ENCODE data around the gene HOXB13.
A peak's percentile ranks its signal among the peaks of the same experiment; 100 is the strongest.

Gene HOXB13

GRCh38 chr17:48725288-48726064 is 3.1 kb downstream of the HOXB13 start:
- no CpG with 5 or more reads among the region's 38 CpGs for WGBS (ENCODE audit: extremely low coverage, insufficient coverage, insufficient read length)
- H3K27ac ChIP-seq (ENCODE audit: low read depth, low read length), result no peak overlapping the region
- H3K18ac ChIP-seq (ENCODE audit: low read length), result no peak overlapping the region
- no peak overlapping the region for H4K12ac ChIP-seq (ENCODE audit: low read depth, low read length)
- H3K4ac ChIP-seq (ENCODE audit: low read depth, low read length), result no peak overlapping the region
- no peak overlapping the region for H3K9ac ChIP-seq (ENCODE audit: low read length)
- no peaks in the 10 kb centered on the region for H3K79me2 ChIP-seq (ENCODE audit: control insufficient read depth, insufficient read depth, low read length, poor library complexity)
- no peaks in the 10 kb centered on the region for H3K79me1 ChIP-seq (ENCODE audit: low read length)
- no peak overlapping the region for H2AFZ ChIP-seq (ENCODE audit: insufficient read depth, low read length, poor library complexity)
- no peak overlapping the region for H3K4me3 ChIP-seq (ENCODE audit: low read depth, low read length)
- H3K9me3 ChIP-seq (ENCODE audit: insufficient read depth, low read depth, low read length), result peaks cover 11% of the 10 kb centered on the region
- no peak for DNase-seq
- no peak overlapping the region for H4K8ac ChIP-seq (ENCODE audit: low read depth, low read length)
- peaks cover 3 to 9% of the 10 kb centered on the region in 2 experiments for H3K4me1 ChIP-seq (ENCODE audit: control insufficient read depth in 1 of 2, insufficient read depth in 2 of 2, low read length in 2 of 2)
- no peak overlapping the region for H2AK5ac ChIP-seq (ENCODE audit: low read length)
- H2BK12ac ChIP-seq (ENCODE audit: low read length), result no peak overlapping the region
- H4K91ac ChIP-seq (ENCODE audit: low read depth, low read length), result no peak overlapping the region
- no peak overlapping the region for H2BK120ac ChIP-seq (ENCODE audit: insufficient read depth, low read length, poor library complexity)
- H2BK5ac ChIP-seq (ENCODE audit: low read depth, low read length, poor library complexity), result no peak overlapping the region
- no peaks in the 10 kb centered on the region for H3K36me3 ChIP-seq (ENCODE audit: control insufficient read depth in 1 of 2, insufficient read depth in 2 of 2, low read length in 2 of 2)
- H3K27me3 ChIP-seq (ENCODE audit: insufficient read depth, low read length), result peaks cover 96% of the 10 kb centered on the region
- no peak overlapping the region for H3K14ac ChIP-seq (ENCODE audit: low read length)
- no peak overlapping the region for H3K23ac ChIP-seq (ENCODE audit: low read length)
- no peak overlapping the region for H3K4me2 ChIP-seq (ENCODE audit: low read length)

DNA sequence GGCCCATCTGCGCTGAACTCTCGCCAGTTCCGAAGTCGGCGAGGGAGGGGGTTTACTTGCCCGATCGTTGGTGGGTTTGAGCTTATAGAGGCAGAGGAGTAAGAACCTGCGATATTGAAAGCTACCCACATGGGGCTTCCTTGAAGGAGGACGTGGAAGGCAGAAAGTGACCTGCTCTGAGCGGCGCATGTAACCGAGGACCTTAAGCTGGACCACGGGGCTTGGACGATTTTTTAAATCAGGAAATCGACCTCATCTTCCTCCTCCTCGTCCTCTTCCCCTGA is 3.6 kb downstream of the HOXB13 start:
- Histone ChIP-seq H2BK12ac (ENCODE audit: low read length) (no peak overlapping the region), H3K23ac (ENCODE audit: low read length) (no peak overlapping the region), H2AFZ (ENCODE audit: insufficient read depth, low read length, poor library complexity) (no peak overlapping the region), H3K9me3 (ENCODE audit: insufficient read depth, low read depth, low read length) (peaks cover 11% of the 10 kb centered on the region), H3K18ac (ENCODE audit: low read length) (no peak overlapping the region), H3K9ac (ENCODE audit: low read length) (no peak overlapping the region), H3K79me2 (ENCODE audit: control insufficient read depth, insufficient read depth, low read length, poor library complexity) (no peaks in the 10 kb centered on the region), H3K36me3 (ENCODE audit: control insufficient read depth in 1 of 2, insufficient read depth in 2 of 2, low read length in 2 of 2) (no peaks in the 10 kb centered on the region), H2BK120ac (ENCODE audit: insufficient read depth, low read length, poor library complexity) (no peak overlapping the region), H3K4ac (ENCODE audit: low read depth, low read length) (no peak overlapping the region), H3K14ac (ENCODE audit: low read length) (no peak overlapping the region), H4K8ac (ENCODE audit: low read depth, low read length) (no peak overlapping the region), H3K79me1 (ENCODE audit: low read length) (no peaks in the 10 kb centered on the region), H3K4me2 (ENCODE audit: low read length) (no peak overlapping the region), H3K4me3 (ENCODE audit: low read depth, low read length) (peak overlapping the region; percentile 35), H3K4me1 (ENCODE audit: control insufficient read depth in 1 of 2, insufficient read depth in 2 of 2, low read length in 2 of 2) (peaks cover 3 to 9% of the 10 kb centered on the region in 2 experiments), H3K27me3 (ENCODE audit: insufficient read depth, low read length) (peaks cover 96% of the 10 kb centered on the region), H2BK5ac (ENCODE audit: low read depth, low read length, poor library complexity) (no peak overlapping the region), H2AK5ac (ENCODE audit: low read length) (no peak overlapping the region), H4K12ac (ENCODE audit: low read depth, low read length) (no peak overlapping the region), H4K91ac (ENCODE audit: low read depth, low read length) (no peak overlapping the region), H3K27ac (ENCODE audit: low read depth, low read length) (no peak overlapping the region)
- WGBS (ENCODE audit: extremely low coverage, insufficient coverage, insufficient read length), result no CpG with 5 or more reads among the region's 16 CpGs
- no peak for DNase-seq

- no peak overlapping the region for H3K14ac ChIP-seq (ENCODE audit: low read length)
- no peak overlapping the region for H3K4me2 ChIP-seq (ENCODE audit: low read length)
- no CpG with 5 or more reads among the region's 32 CpGs for WGBS (ENCODE audit: extremely low coverage, insufficient coverage, insufficient read length)
- no peaks in the 10 kb centered on the region for H3K79me2 ChIP-seq (ENCODE audit: control insufficient read depth, insufficient read depth, low read length, poor library complexity)
- no peak overlapping the region for H2AFZ ChIP-seq (ENCODE audit: insufficient read depth, low read length, poor library complexity)
- DNase-seq, result peak; percentile 59 to 77
- H3K36me3 ChIP-seq (ENCODE audit: control insufficient read depth in 1 of 2, insufficient read depth in 2 of 2, low read length in 2 of 2), result no peaks in the 10 kb centered on the region
- H3K27me3 ChIP-seq (ENCODE audit: insufficient read depth, low read length), result peaks cover 96% of the 10 kb centered on the region
- H2BK12ac ChIP-seq (ENCODE audit: low read length), result no peak overlapping the region
- H3K27ac ChIP-seq (ENCODE audit: low read depth, low read length), result no peak overlapping the region
- no peak overlapping the region for H2BK120ac ChIP-seq (ENCODE audit: insufficient read depth, low read length, poor library complexity)
- H2BK5ac ChIP-seq (ENCODE audit: low read depth, low read length, poor library complexity), result no peak overlapping the region
- H4K91ac ChIP-seq (ENCODE audit: low read depth, low read length), result no peak overlapping the region
- H4K8ac ChIP-seq (ENCODE audit: low read depth, low read length), result no peak overlapping the region
- H3K23ac ChIP-seq (ENCODE audit: low read length), result no peak overlapping the region
- no peaks in the 10 kb centered on the region for H3K79me1 ChIP-seq (ENCODE audit: low read length)
- no peak overlapping the region for H3K4ac ChIP-seq (ENCODE audit: low read depth, low read length)
- H3K4me1 ChIP-seq (ENCODE audit: control insufficient read depth in 1 of 2, insufficient read depth in 2 of 2, low read length in 2 of 2), result peaks cover 3 to 9% of the 10 kb centered on the region in 2 experiments
- no peak overlapping the region for H3K18ac ChIP-seq (ENCODE audit: low read length)
- peak overlapping the region; percentile 35 for H3K4me3 ChIP-seq (ENCODE audit: low read depth, low read length)
- H3K9ac ChIP-seq (ENCODE audit: low read length), result no peak overlapping the region
- H3K9me3 ChIP-seq (ENCODE audit: insufficient read depth, low read depth, low read length), result peaks cover 11% of the 10 kb centered on the region
- H4K12ac ChIP-seq (ENCODE audit: low read depth, low read length), result no peak overlapping the region
- no peak overlapping the region for H2AK5ac ChIP-seq (ENCODE audit: low read length)
These were observed 4.1 kb downstream of the HOXB13 start for GRCh38 chr17:48724251-48725003.

GRCh38 chr17:48723423-48724250 is 4.9 kb downstream of the HOXB13 start:
- no peak for DNase-seq
- Histone ChIP-seq H3K79me2 (ENCODE audit: control insufficient read depth, insufficient read depth, low read length, poor library complexity) (no peaks in the 10 kb centered on the region), H3K27me3 (ENCODE audit: insufficient read depth, low read length) (peaks cover 97% of the 10 kb centered on the region), H3K4me2 (ENCODE audit: low read length) (peak overlapping the region; percentile 31), H2BK12ac (ENCODE audit: low read length) (no peak overlapping the region), H3K79me1 (ENCODE audit: low read length) (no peaks in the 10 kb centered on the region), H3K23ac (ENCODE audit: low read length) (no peak overlapping the region), H3K18ac (ENCODE audit: low read length) (no peak overlapping the region), H2BK5ac (ENCODE audit: low read depth, low read length, poor library complexity) (no peak overlapping the region), H3K4me3 (ENCODE audit: low read depth, low read length) (no peak overlapping the region), H3K9ac (ENCODE audit: low read length) (no peak overlapping the region), H3K4me1 (ENCODE audit: control insufficient read depth in 1 of 2, insufficient read depth in 2 of 2, low read length in 2 of 2) (peaks cover 11% of the 10 kb centered on the region in 2 experiments), H4K8ac (ENCODE audit: low read depth, low read length) (no peak overlapping the region), H4K91ac (ENCODE audit: low read depth, low read length) (no peak overlapping the region), H3K27ac (ENCODE audit: low read depth, low read length) (no peak overlapping the region), H4K12ac (ENCODE audit: low read depth, low read length) (no peak overlapping the region), H3K4ac (ENCODE audit: low read depth, low read length) (no peak overlapping the region), H3K14ac (ENCODE audit: low read length) (no peak overlapping the region), H2BK120ac (ENCODE audit: insufficient read depth, low read length, poor library complexity) (no peak overlapping the region), H3K36me3 (ENCODE audit: control insufficient read depth in 1 of 2, insufficient read depth in 2 of 2, low read length in 2 of 2) (no peaks in the 10 kb centered on the region), H2AFZ (ENCODE audit: insufficient read depth, low read length, poor library complexity) (no peak overlapping the region), H2AK5ac (ENCODE audit: low read length) (no peak overlapping the region), H3K9me3 (ENCODE audit: insufficient read depth, low read depth, low read length) (peaks cover 11% of the 10 kb centered on the region)
- WGBS (ENCODE audit: extremely low coverage, insufficient coverage, insufficient read length), result no CpG with 5 or more reads among the region's 42 CpGs
